IMR-90 (cell line): ENCODE data around the gene SGMS1. TPM values are rescaled to one million over a fixed set of nuclear protein-coding genes. Genes with fewer than 3 reads are reported as not detected.

ENCODE experiments used
- ATAC-seq: fragments of 200-7000 bp; cut with Tn5 transposase; 2 replicates; pipeline ENCODE4 v1.9.1; 2020; ENCODE audit warnings: low read depth, mild to moderate bottlenecking, moderate library complexity
- BruUV-seq: library from RNA; stranded (reverse); fragments of 400-500 nt; replicated peaks from 2 replicates; lab custom pipeline; 2021; lab: Mats Ljungman, UMichigan
- CTCF ChIA-PET: fragments of 300-600 bp; formaldehyde crosslinking; extraction: SDS; loops from one replicate; lab custom pipeline; 2021; ENCODE audit warnings: antibody characterized with exemption; lab: Yijun Ruan, JAX
- POLR2A ChIA-PET: fragments of 300-600 bp; sonication (Branson Sonifier 250); formaldehyde crosslinking; loops from one replicate; lab custom pipeline; 2022; ENCODE audit warnings: antibody characterized with exemption; ENCODE audit not compliant: unreplicated experiment; lab: Charles Lee
- DNase-seq: peaks from one replicate; pipeline ENCODE4 v3.0.0; 2013
- H2AFZ ChIP-seq: replicated peaks from 2 replicates; pipeline ENCODE3; 2013; ENCODE audit warnings: low read length, mild to moderate bottlenecking; ENCODE audit not compliant: poor library complexity
- H2AK5ac ChIP-seq: 2 replicates; pipeline ENCODE4 v1.6.1; 2013; ENCODE audit warnings: low read depth, low read length, inconsistent platforms
- H2AK9ac ChIP-seq: replicated peaks from 2 replicates; pipeline ENCODE3; 2013; ENCODE audit warnings: mild to moderate bottlenecking, low read depth, low read length, moderate library complexity; ENCODE audit not compliant: poor library complexity
- H2BK120ac ChIP-seq: 2 replicates; pipeline ENCODE4 v1.6.1; 2013; ENCODE audit warnings: low read depth, low read length, inconsistent platforms
- H2BK15ac ChIP-seq: 3 replicates; pipeline ENCODE4 v1.6.1; 2013; ENCODE audit warnings: low read depth, low read length, inconsistent platforms
- H2BK20ac ChIP-seq: 2 replicates; pipeline ENCODE4 v1.6.1; 2013; ENCODE audit warnings: low read depth, mild to moderate bottlenecking, inconsistent platforms, low read length, moderate library complexity
- H2BK5ac ChIP-seq: 2 replicates; pipeline ENCODE4 v1.6.1; 2013; ENCODE audit warnings: mild to moderate bottlenecking, low read depth, low read length, inconsistent platforms; ENCODE audit not compliant: poor library complexity, severe bottlenecking
- H3K14ac ChIP-seq: replicated peaks from 2 replicates; pipeline ENCODE4 v1.6.1; 2013; ENCODE audit warnings: low read depth, low read length, inconsistent platforms
- H3K18ac ChIP-seq: 2 replicates; pipeline ENCODE4 v1.6.1; 2013; ENCODE audit warnings: low read depth, low read length, control low read depth
- H3K23ac ChIP-seq: 2 replicates; pipeline ENCODE4 v1.6.1; 2013; ENCODE audit warnings: low read depth, low read length, inconsistent platforms
- H3K27ac ChIP-seq: 2 replicates; pipeline ENCODE4 v1.5.1; 2013; ENCODE audit warnings: mild to moderate bottlenecking, control low read depth, low read length; ENCODE audit not compliant: insufficient read depth
- H3K27me3 ChIP-seq: 2 replicates; pipeline ENCODE4 v1.6.1; 2013; ENCODE audit warnings: low read length; ENCODE audit not compliant: control insufficient read depth, insufficient read depth
- H3K36me3 ChIP-seq: 2 replicates; pipeline ENCODE4 v1.6.1; 2013; ENCODE audit warnings: low read length, mixed read lengths; ENCODE audit not compliant: control insufficient read depth, insufficient read depth
- H3K4ac ChIP-seq: 2 replicates; pipeline ENCODE4 v1.6.1; 2013; ENCODE audit warnings: low read depth, low read length, inconsistent platforms
- H3K4me1 ChIP-seq: 2 replicates; pipeline ENCODE4 v1.6.1; 2013; ENCODE audit warnings: low read length, mixed read lengths; ENCODE audit not compliant: control insufficient read depth, insufficient read depth
- H3K4me2 ChIP-seq: 2 replicates; pipeline ENCODE4 v1.6.1; 2013; ENCODE audit warnings: low read depth, mild to moderate bottlenecking, control low read depth, low read length, moderate library complexity
- H3K4me3 ChIP-seq: 2 replicates; pipeline ENCODE4 v1.5.1; 2013; ENCODE audit warnings: low read depth, mild to moderate bottlenecking, control low read depth, low read length, moderate library complexity; ENCODE audit not compliant: insufficient read depth
- H3K56ac ChIP-seq: 2 replicates; pipeline ENCODE4 v1.6.1; 2013; ENCODE audit warnings: low read length, inconsistent platforms; ENCODE audit not compliant: insufficient read depth; ENCODE audit errors: extremely low read depth
- H3K79me1 ChIP-seq, 2 experiments: 2 replicates each; pipeline ENCODE4 v1.6.1; 2013; ENCODE audit warnings: low read length in 2 of 2, inconsistent platforms in 1 of 2, low read depth in 1 of 2
- H3K9ac ChIP-seq: 2 replicates; pipeline ENCODE4 v1.6.1; 2013; ENCODE audit warnings: low read depth, low read length, control low read depth
- H3K9me1 ChIP-seq: 2 replicates; pipeline ENCODE4 v1.6.1; 2013; ENCODE audit warnings: low read length, inconsistent platforms; ENCODE audit not compliant: insufficient read depth
- H3K9me3 ChIP-seq: 2 replicates; pipeline ENCODE4 v1.6.1; 2013; ENCODE audit warnings: low read length; ENCODE audit not compliant: control insufficient read depth, insufficient read depth
- H4K20me1 ChIP-seq: 2 replicates; pipeline ENCODE4 v1.6.1; 2013; ENCODE audit warnings: low read length, inconsistent platforms; ENCODE audit not compliant: insufficient read depth
- H4K5ac ChIP-seq: 2 replicates; pipeline ENCODE4 v1.6.1; 2013; ENCODE audit warnings: mild to moderate bottlenecking, low read depth, low read length, control low read depth
- H4K8ac ChIP-seq, 2 experiments: 2 replicates each; pipeline ENCODE4 v1.6.1; 2013; ENCODE audit warnings: low read depth in 2 of 2, low read length in 2 of 2, control low read depth in 1 of 2, inconsistent platforms in 1 of 2
- H4K91ac ChIP-seq: 2 replicates; pipeline ENCODE4 v1.6.1; 2013; ENCODE audit warnings: low read depth, low read length, inconsistent platforms; ENCODE audit not compliant: insufficient read depth
- MXI1 ChIP-seq: IDR thresholded peaks from 2 replicates; pipeline ENCODE4 v1.6.1; 2012; ENCODE audit warnings: low read depth, mild to moderate bottlenecking, low read length, moderate library complexity, borderline replicate concordance
- dilution Hi-C: fragments of 300-500 bp; cut with HindIII; formaldehyde crosslinking; loops from one replicate; pipeline ENCODE4 v1.14.3; 2018; ENCODE audit warnings: low sequenced_read_pairs; ENCODE audit not compliant: unreplicated experiment
- in situ Hi-C: fragments of 300-500 bp; cut with MboI; formaldehyde crosslinking; loops from 3 replicates; pipeline ENCODE4 v1.14.3; 2019; ENCODE audit warnings: low sequenced_read_pairs, inconsistent platforms, mixed read lengths
- intact Hi-C: fragments of 100-400 bp; cut with micrococcal nuclease; formaldehyde crosslinking; loops from 2 replicates; pipeline ENCODE4 v1.10.0; 2022
- polyA plus RNA-seq, 3 experiments: library from polyadenylated mRNA; depleted of rRNA; stranded (reverse); fragments of >200 nt; gene quantifications; 2 replicates each; pipeline ENCODE4 v1.2.3, GENCODE V29; 2012; ENCODE audit warnings: low replicate concordance in 1 of 3
- total RNA-seq: library from RNA; depleted of rRNA; stranded (reverse); fragments of >200 nt; gene quantifications from 2 replicates; pipeline ENCODE4 v1.2.3, GENCODE V29; 2012
- TF ChIP-seq, protein P1 (sequence below): conservative IDR thresholded peaks from 2 replicates; pipeline ENCODE4 v1.5.1; 2012; ENCODE audit warnings: mild to moderate bottlenecking, low read depth, low read length, improper control_type of control experiment

Gene SGMS1
- total and polyA plus RNA-seq, 2 of the 4 experiments (the other 2 are of a cell fraction) = 9.8 to 30.8 TPM

DNA sequence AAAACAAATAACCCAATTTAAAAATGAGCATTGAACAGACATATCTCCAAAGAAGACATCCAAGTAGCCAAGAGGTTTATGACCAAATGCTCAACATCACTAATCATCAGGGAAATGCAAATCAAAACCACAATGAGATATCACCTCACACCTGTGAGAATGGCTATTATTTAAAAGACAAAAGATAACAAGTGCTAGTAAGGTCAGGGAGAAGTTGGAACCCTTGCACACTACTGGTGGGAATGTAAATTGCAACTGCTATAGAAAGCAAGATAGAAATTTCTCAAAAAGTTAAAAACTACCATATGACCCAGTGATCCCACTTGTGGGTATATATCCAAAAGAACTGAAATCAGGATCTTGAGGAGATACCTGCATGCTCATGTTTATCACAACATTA is 49.5 kb downstream of the SGMS1 start:
- no peak overlapping the region for H2AFZ ChIP-seq
- no peak overlapping the region for H2BK20ac ChIP-seq
- H4K20me1 ChIP-seq = peaks cover 14% of the 10 kb centered on the region; the same call in 1 of the 2 replicates
- ChIA-PET POLR2A (no interaction called here), CTCF (no interaction called here)
- no peak overlapping the region for H4K91ac ChIP-seq
- H2BK120ac ChIP-seq = no peak overlapping the region
- peaks cover 11% of the 10 kb centered on the region for H3K4me1 ChIP-seq
- TF ChIP-seq, protein P1, sequence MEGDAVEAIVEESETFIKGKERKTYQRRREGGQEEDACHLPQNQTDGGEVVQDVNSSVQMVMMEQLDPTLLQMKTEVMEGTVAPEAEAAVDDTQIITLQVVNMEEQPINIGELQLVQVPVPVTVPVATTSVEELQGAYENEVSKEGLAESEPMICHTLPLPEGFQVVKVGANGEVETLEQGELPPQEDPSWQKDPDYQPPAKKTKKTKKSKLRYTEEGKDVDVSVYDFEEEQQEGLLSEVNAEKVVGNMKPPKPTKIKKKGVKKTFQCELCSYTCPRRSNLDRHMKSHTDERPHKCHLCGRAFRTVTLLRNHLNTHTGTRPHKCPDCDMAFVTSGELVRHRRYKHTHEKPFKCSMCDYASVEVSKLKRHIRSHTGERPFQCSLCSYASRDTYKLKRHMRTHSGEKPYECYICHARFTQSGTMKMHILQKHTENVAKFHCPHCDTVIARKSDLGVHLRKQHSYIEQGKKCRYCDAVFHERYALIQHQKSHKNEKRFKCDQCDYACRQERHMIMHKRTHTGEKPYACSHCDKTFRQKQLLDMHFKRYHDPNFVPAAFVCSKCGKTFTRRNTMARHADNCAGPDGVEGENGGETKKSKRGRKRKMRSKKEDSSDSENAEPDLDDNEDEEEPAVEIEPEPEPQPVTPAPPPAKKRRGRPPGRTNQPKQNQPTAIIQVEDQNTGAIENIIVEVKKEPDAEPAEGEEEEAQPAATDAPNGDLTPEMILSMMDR = 0 out of 2 replicates have a peak, but pooled peaks have one; percentile 11
- no peak for TF ChIP-seq MXI1
- no peak overlapping the region for H4K5ac ChIP-seq
- intact Hi-C loops (no loop called here), dilution Hi-C loops (no loop called here), in situ Hi-C loops (no loop called here)
- H4K8ac ChIP-seq = no peak overlapping the region
- H3K9me3 ChIP-seq = no peaks in the 10 kb centered on the region
- no peak for DNase-seq
- no peak overlapping the region for H2BK15ac ChIP-seq
- no peak overlapping the region for H2AK5ac ChIP-seq
- no peak overlapping the region for H3K23ac ChIP-seq
- H3K18ac ChIP-seq = no peak overlapping the region
- H3K4ac ChIP-seq = no peak overlapping the region
- peaks cover 6% of the 10 kb centered on the region for H3K9me1 ChIP-seq
- no peaks in the 10 kb centered on the region for H3K36me3 ChIP-seq
- no peaks in the 10 kb centered on the region for H3K27me3 ChIP-seq
- H2AK9ac ChIP-seq = no peak overlapping the region
- no peak overlapping the region for H3K4me3 ChIP-seq
- H3K27ac ChIP-seq = no peak overlapping the region
- no peak overlapping the region for H3K9ac ChIP-seq
- H3K4me2 ChIP-seq = no peak overlapping the region
- no peak overlapping the region for H3K56ac ChIP-seq
- no peak overlapping the region for H3K14ac ChIP-seq
- no peak overlapping the region for H2BK5ac ChIP-seq
- BruUV-seq = no TSS peak
- no peak for ATAC-seq
- H3K79me1 ChIP-seq = peaks cover 22 to 38% of the 10 kb centered on the region in 2 experiments
